GM23338 (cell line): Measurements from ENCODE around the gene CELSR3. TPM values are rescaled to one million over a fixed set of nuclear protein-coding genes. Genes with fewer than 3 reads are reported as not detected.
A peak's percentile ranks its signal among the peaks of the same experiment; 100 is the strongest.

Experiments used
- ATAC-seq: fragments of 200-7000 bp; cut with Tn5 transposase; 3 replicates; pipeline ENCODE4 v1.9.1; 2020
- DNase-seq: peaks from one replicate; pipeline ENCODE4 v3.0.0-alpha.2; 2015; ENCODE audit warnings: low spot score
- H2AFZ ChIP-seq: fragments of 200-600 bp; sonication (generic); 2 replicates; pipeline ENCODE4 v1.8.0; 2016; ENCODE audit warnings: antibody characterized with exemption, mild to moderate bottlenecking, moderate library complexity
- H3F3A ChIP-seq: fragments of 200-600 bp; sonication (generic); replicated peaks from 2 replicates; pipeline ENCODE4 v1.8.0; 2017; ENCODE audit warnings: antibody characterized with exemption, mixed run types, low read depth
- H3K27ac ChIP-seq: fragments of 200-600 bp; sonication (generic); 2 replicates; pipeline ENCODE4 v1.6.1; 2016; ENCODE audit warnings: low read depth
- H3K27me3 ChIP-seq: fragments of 200-600 bp; sonication (generic); 2 replicates; pipeline ENCODE4 v1.8.0; 2016; ENCODE audit warnings: mild to moderate bottlenecking, mixed run types, moderate library complexity; ENCODE audit not compliant: insufficient read depth
- H3K36me3 ChIP-seq: fragments of 200-600 bp; sonication (generic); 2 replicates; pipeline ENCODE4 v1.8.0; 2016; ENCODE audit warnings: mild to moderate bottlenecking; ENCODE audit not compliant: insufficient read depth
- H3K4me1 ChIP-seq: fragments of 200-600 bp; sonication (generic); 2 replicates; pipeline ENCODE4 v1.8.0; 2016; ENCODE audit warnings: mild to moderate bottlenecking, moderate library complexity; ENCODE audit not compliant: insufficient read depth
- H3K4me2 ChIP-seq: fragments of 200-600 bp; sonication (generic); 2 replicates; pipeline ENCODE4 v1.7.1; 2017; ENCODE audit warnings: mixed run types
- H3K4me3 ChIP-seq: fragments of 200-600 bp; sonication (generic); 2 replicates; pipeline ENCODE4 v1.6.1; 2016; ENCODE audit warnings: mixed run types
- H3K79me2 ChIP-seq: fragments of 200-600 bp; sonication (generic); replicated peaks from 2 replicates; pipeline ENCODE4 v1.8.0; 2017; ENCODE audit warnings: mild to moderate bottlenecking; ENCODE audit not compliant: insufficient read depth
- H3K9me2 ChIP-seq: fragments of 200-600 bp; sonication (generic); 2 replicates; pipeline ENCODE4 v1.8.0; 2017; ENCODE audit not compliant: insufficient read depth
- H4K20me1 ChIP-seq: fragments of 200-600 bp; sonication (generic); replicated peaks from 2 replicates; pipeline ENCODE4 v1.8.0; 2017; ENCODE audit warnings: mild to moderate bottlenecking; ENCODE audit not compliant: insufficient read depth
- H3K27ac Mint-ChIP-seq: 2 replicates; pipeline ENCODE4 v1.8.0; 2020; ENCODE audit warnings: inconsistent platforms, mild to moderate bottlenecking, moderate library complexity, mixed read lengths
- H3K27me3 Mint-ChIP-seq: 3 replicates; pipeline ENCODE4 v1.8.0; 2022; ENCODE audit warnings: low read depth, mild to moderate bottlenecking, moderate library complexity, mixed read lengths, inconsistent platforms; ENCODE audit not compliant: insufficient read depth, poor library complexity
- H3K36me3 Mint-ChIP-seq: 3 replicates; pipeline ENCODE4 v1.8.0; 2021; ENCODE audit warnings: low read depth, mild to moderate bottlenecking, inconsistent platforms, moderate library complexity, mixed read lengths
- H3K4me1 Mint-ChIP-seq: 3 replicates; pipeline ENCODE4 v1.8.0; 2020; ENCODE audit warnings: mild to moderate bottlenecking, inconsistent platforms, mixed read lengths
- H3K4me3 Mint-ChIP-seq: 3 replicates; pipeline ENCODE4 v1.8.0; 2021; ENCODE audit warnings: moderate library complexity, mild to moderate bottlenecking, inconsistent platforms, mixed read lengths
- H3K9me3 Mint-ChIP-seq: 3 replicates; pipeline ENCODE4 v1.8.0; 2020; ENCODE audit warnings: moderate library complexity, mild to moderate bottlenecking, inconsistent platforms, mixed read lengths
- CREB1 ChIP-seq: fragments of 250-450 bp; sonication (Bioruptor Pico); IDR thresholded peaks from 2 replicates; pipeline ENCODE4 v1.5.0; 2020; ENCODE audit warnings: low read depth, mild to moderate bottlenecking, moderate library complexity
- CTCF ChIP-seq, 2 experiments: fragments of 200-600 bp in 1 of 2; sonication (generic) in 1 of 2; conservative IDR thresholded peaks; 2 replicates each; pipeline versions ENCODE4 v1.5.1 to v1.6.1; 2016 to 2017; ENCODE audit warnings: antibody characterized with exemption in 2 of 2, low read depth in 2 of 2, mild to moderate bottlenecking in 2 of 2, moderate library complexity in 1 of 2
- JUNB ChIP-seq: IDR thresholded peaks from one replicate; pipeline ENCODE4 v1.6.1; 2016; ENCODE audit warnings: antibody characterized with exemption; ENCODE audit not compliant: unreplicated experiment
- NANOG ChIP-seq: IDR thresholded peaks from 2 replicates; pipeline ENCODE4 v1.6.1; 2016; ENCODE audit warnings: antibody characterized with exemption, borderline replicate concordance
- POLR2AphosphoS5 ChIP-seq: IDR thresholded peaks from 2 replicates; pipeline ENCODE4 v1.6.1; 2016; ENCODE audit warnings: antibody characterized with exemption, low read depth
- STAT1 ChIP-seq: IDR thresholded peaks from one replicate; pipeline ENCODE4 v1.6.1; 2016; ENCODE audit warnings: antibody characterized with exemption; ENCODE audit not compliant: unreplicated experiment
- ZNF114 ChIP-seq: fragments of 250-450 bp; sonication (Bioruptor Pico); IDR thresholded peaks from 2 replicates; pipeline ENCODE4 v1.5.0; 2020; ENCODE audit warnings: mild to moderate bottlenecking, moderate library complexity
- ZNF331 ChIP-seq: fragments of 250-450 bp; sonication (Bioruptor Pico); IDR thresholded peaks from 2 replicates; pipeline ENCODE4 v1.5.0; 2020; ENCODE audit warnings: low read depth, mild to moderate bottlenecking, moderate library complexity
- polyA plus RNA-seq: library from polyadenylated mRNA; unstranded; fragments of >200 nt; fragmentation: Nextera tagmentation; extraction: Ambion mirVana; gene quantifications from 2 replicates; pipeline ENCODE4 v1.2.1, GENCODE V29; 2016
- total RNA-seq: library from RNA; depleted of rRNA; stranded (reverse); fragments of >200 nt; shearing (Covaris generic); gene quantifications from 2 replicates; pipeline ENCODE4 v1.2.3, GENCODE V29; 2014
- TF ChIP-seq, protein P1 (sequence below): IDR thresholded peaks from 2 replicates; pipeline ENCODE4 v1.6.1; 2016; ENCODE audit warnings: antibody characterized with exemption
- TF ChIP-seq, protein P2 (sequence below): IDR thresholded peaks from one replicate; pipeline ENCODE4 v1.6.1; 2018; ENCODE audit warnings: antibody characterized with exemption; ENCODE audit not compliant: unreplicated experiment

Gene CELSR3
- total and polyA plus RNA-seq, 2 experiments from 2014 or later = 7.5 to 33.3 TPM

- TF ChIP-seq, protein P1, sequence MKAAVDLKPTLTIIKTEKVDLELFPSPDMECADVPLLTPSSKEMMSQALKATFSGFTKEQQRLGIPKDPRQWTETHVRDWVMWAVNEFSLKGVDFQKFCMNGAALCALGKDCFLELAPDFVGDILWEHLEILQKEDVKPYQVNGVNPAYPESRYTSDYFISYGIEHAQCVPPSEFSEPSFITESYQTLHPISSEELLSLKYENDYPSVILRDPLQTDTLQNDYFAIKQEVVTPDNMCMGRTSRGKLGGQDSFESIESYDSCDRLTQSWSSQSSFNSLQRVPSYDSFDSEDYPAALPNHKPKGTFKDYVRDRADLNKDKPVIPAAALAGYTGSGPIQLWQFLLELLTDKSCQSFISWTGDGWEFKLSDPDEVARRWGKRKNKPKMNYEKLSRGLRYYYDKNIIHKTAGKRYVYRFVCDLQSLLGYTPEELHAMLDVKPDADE = no peak
- no peak for TF ChIP-seq NANOG
Observed at GRCh38 chr3:48597408-48597800, 65.3 kb downstream of the CELSR3 start (continued).

- Mint-ChIP-seq H3K4me3 (no peak overlapping the region), H3K36me3 (peaks cover 39% of the 10 kb centered on the region), H3K27me3 (peaks cover 23% of the 10 kb centered on the region), H3K4me1 (peaks cover 12% of the 10 kb centered on the region), H3K9me3 (no peaks in the 10 kb centered on the region), H3K27ac (peak overlapping the region; percentile 7; the same call in 1 of the 2 replicates)
- no peak overlapping the region for H3K27ac ChIP-seq
- no peak overlapping the region for H3K4me2 ChIP-seq
- H3K9me2 ChIP-seq = no peaks in the 10 kb centered on the region
- ATAC-seq (no peak), DNase-seq (no peak)
- peaks cover 5% of the 10 kb centered on the region for H4K20me1 ChIP-seq
- no peak overlapping the region for H2AFZ ChIP-seq
- H3F3A ChIP-seq = 0 out of 2 replicates have a peak, but pooled peaks cover 7% of the 10 kb centered on the region
- H3K79me2 ChIP-seq = no peaks in the 10 kb centered on the region
- H3K4me1 ChIP-seq = peaks cover 17% of the 10 kb centered on the region; the same call in 1 of the 2 replicates
- no peak overlapping the region for H3K4me3 ChIP-seq
- H3K36me3 ChIP-seq = peaks cover 6% of the 10 kb centered on the region; the same call in 1 of the 2 replicates
- H3K27me3 ChIP-seq = peaks cover 11% of the 10 kb centered on the region; the same call in 1 of the 2 replicates
- TF ChIP-seq ZNF114 (CRISPR knock-in tag) = no peak
- TF ChIP-seq, protein P2, sequence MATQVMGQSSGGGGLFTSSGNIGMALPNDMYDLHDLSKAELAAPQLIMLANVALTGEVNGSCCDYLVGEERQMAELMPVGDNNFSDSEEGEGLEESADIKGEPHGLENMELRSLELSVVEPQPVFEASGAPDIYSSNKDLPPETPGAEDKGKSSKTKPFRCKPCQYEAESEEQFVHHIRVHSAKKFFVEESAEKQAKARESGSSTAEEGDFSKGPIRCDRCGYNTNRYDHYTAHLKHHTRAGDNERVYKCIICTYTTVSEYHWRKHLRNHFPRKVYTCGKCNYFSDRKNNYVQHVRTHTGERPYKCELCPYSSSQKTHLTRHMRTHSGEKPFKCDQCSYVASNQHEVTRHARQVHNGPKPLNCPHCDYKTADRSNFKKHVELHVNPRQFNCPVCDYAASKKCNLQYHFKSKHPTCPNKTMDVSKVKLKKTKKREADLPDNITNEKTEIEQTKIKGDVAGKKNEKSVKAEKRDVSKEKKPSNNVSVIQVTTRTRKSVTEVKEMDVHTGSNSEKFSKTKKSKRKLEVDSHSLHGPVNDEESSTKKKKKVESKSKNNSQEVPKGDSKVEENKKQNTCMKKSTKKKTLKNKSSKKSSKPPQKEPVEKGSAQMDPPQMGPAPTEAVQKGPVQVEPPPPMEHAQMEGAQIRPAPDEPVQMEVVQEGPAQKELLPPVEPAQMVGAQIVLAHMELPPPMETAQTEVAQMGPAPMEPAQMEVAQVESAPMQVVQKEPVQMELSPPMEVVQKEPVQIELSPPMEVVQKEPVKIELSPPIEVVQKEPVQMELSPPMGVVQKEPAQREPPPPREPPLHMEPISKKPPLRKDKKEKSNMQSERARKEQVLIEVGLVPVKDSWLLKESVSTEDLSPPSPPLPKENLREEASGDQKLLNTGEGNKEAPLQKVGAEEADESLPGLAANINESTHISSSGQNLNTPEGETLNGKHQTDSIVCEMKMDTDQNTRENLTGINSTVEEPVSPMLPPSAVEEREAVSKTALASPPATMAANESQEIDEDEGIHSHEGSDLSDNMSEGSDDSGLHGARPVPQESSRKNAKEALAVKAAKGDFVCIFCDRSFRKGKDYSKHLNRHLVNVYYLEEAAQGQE = no peak
- TF ChIP-seq CREB1 (CRISPR knock-in tag) = no peak
- TF ChIP-seq, protein P1 = no peak
- TF ChIP-seq NANOG = no peak
- TF ChIP-seq ZNF331 (CRISPR knock-in tag) = no peak
- no peak for TF ChIP-seq POLR2AphosphoS5
- no peak for TF ChIP-seq CTCF (conservative IDR thresholded peaks at IDR 0.05; ENCODE audit: low read depth in 2 of 2)
- no peak for TF ChIP-seq STAT1
- no peak for TF ChIP-seq JUNB
Observed at GRCh38 chr3:48596676-48597407, 65.8 kb downstream of the CELSR3 start.
